Measurements from ENCODE around the gene BSCL2. TPM values are rescaled to one million over a fixed set of nuclear protein-coding genes. Genes with fewer than 3 reads are reported as not detected.
A peak's percentile ranks its signal among the peaks of the same experiment; 100 is the strongest.

The BSCL2 gene
- total and polyA plus RNA-seq, 7 donors = 18.0 to 72.3 (median 46.8) TPM

GRCh38 chr11:62673196-62673525 is 34.1 kb downstream of the BSCL2 start:
- Histone ChIP-seq H3K27ac (peak overlapping the region; percentile 82 to 91 (median 88)), H3K36me3 (peaks cover 0 to 38% (median 10%) of the 10 kb centered on the region in 4 donors), H3K4me1 (peaks cover 0 to 38% (median 34%) of the 10 kb centered on the region in 4 donors), H3K27me3 (no peaks in the 10 kb centered on the region), H3K4me3 (no peak overlapping the region), H3K9me3 (no peaks in the 10 kb centered on the region)
- TF ChIP-seq EP300 (IDR thresholded peaks at IDR 0.05) (no peak), POLR2A (IDR thresholded peaks at IDR 0.05) (no peak)
- DNase-seq = no peak
- WGBS, 2 donors = 59 to 85% methylated on average over 2 of the region's 2 CpGs
- intact Hi-C loops (cut with DNase I) = no loop called here

- peak; percentile 91 for DNase-seq
- WGBS, 2 donors = 0 to 1% methylated on average over 59 of the region's 59 CpGs
Measured at GRCh38 chr11:62671608-62672389, 35.4 kb downstream of the BSCL2 start, which contains the start of the genes LBHD1 and UQCC3. Gene LBHD1, minus strand, starts transcription at chr11:62672267. Its CDS starts 2,236 bp downstream, at chr11:62670031. Gene UQCC3, plus strand, starts transcription at chr11:62671673. Its CDS starts 73 bp downstream, at chr11:62671746.

DNA sequence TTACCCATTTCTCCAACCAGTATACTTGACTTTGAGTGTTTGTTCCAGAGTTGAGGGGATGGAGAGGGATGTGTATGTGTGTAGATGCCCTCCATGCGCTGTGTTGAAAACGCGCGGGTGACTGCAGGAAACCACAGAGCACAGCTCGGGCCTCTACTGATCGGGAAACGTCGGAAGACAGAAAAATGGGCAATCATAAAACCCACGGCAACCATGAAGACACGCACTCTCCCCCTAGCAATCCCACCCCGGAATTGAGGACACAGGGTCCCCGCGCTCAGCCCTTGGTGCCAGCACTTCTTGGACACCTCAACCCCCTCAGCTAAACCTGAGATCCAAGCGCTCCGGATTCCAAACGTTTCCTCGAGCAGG is 36.0 kb downstream of the BSCL2 start:
- no peaks in the 10 kb centered on the region for H3K27me3 ChIP-seq
- 0 to 1% methylated on average over 17 of the region's 17 CpGs for WGBS, 2 donors
- no peaks in the 10 kb centered on the region for H3K9me3 ChIP-seq
- peak overlapping the region; percentile 57 to 87 (median 74) for H3K4me3 ChIP-seq
- peaks cover 0 to 46% (median 44%) of the 10 kb centered on the region in 4 donors for H3K4me1 ChIP-seq
- TF ChIP-seq, protein P1, sequence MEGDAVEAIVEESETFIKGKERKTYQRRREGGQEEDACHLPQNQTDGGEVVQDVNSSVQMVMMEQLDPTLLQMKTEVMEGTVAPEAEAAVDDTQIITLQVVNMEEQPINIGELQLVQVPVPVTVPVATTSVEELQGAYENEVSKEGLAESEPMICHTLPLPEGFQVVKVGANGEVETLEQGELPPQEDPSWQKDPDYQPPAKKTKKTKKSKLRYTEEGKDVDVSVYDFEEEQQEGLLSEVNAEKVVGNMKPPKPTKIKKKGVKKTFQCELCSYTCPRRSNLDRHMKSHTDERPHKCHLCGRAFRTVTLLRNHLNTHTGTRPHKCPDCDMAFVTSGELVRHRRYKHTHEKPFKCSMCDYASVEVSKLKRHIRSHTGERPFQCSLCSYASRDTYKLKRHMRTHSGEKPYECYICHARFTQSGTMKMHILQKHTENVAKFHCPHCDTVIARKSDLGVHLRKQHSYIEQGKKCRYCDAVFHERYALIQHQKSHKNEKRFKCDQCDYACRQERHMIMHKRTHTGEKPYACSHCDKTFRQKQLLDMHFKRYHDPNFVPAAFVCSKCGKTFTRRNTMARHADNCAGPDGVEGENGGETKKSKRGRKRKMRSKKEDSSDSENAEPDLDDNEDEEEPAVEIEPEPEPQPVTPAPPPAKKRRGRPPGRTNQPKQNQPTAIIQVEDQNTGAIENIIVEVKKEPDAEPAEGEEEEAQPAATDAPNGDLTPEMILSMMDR (IDR thresholded peaks at IDR 0.05) = no peak
- no peak for TF ChIP-seq EP300 (IDR thresholded peaks at IDR 0.05)
- TF ChIP-seq POLR2AphosphoS5 (IDR thresholded peaks at IDR 0.05) = no peak
- TF ChIP-seq POLR2A (IDR thresholded peaks at IDR 0.05) = no peak
- H3K27ac ChIP-seq = peak overlapping the region; percentile 82 to 91 (median 88)
- DNase-seq = no peak
- peaks cover 0 to 34% (median 2%) of the 10 kb centered on the region in 4 donors for H3K36me3 ChIP-seq
- intact Hi-C loops (cut with DNase I) = no loop called here

More at GRCh38 chr11:62671608-62672389, 35.4 kb downstream of the BSCL2 start, which contains the start of the genes LBHD1 and UQCC3:
- peak within 1 kb of the TSS; percentile 82 to 91 (median 88) for H3K27ac ChIP-seq
- H3K27me3 ChIP-seq = no peaks in the 10 kb centered on the region
- TF ChIP-seq, protein P1 (IDR thresholded peaks at IDR 0.05) = no peak
- TF ChIP-seq POLR2AphosphoS5 (IDR thresholded peaks at IDR 0.05) = peak; percentile 55 to 82 (median 73)
- TF ChIP-seq EP300 (IDR thresholded peaks at IDR 0.05) = no peak
- TF ChIP-seq POLR2A (IDR thresholded peaks at IDR 0.05) = peak; percentile 48 to 57
- peak within 1 kb of the TSS; percentile 57 to 87 (median 74) for H3K4me3 ChIP-seq
- H3K4me1 ChIP-seq = peaks cover 0 to 40% (median 38%) of the 10 kb centered on the region in 4 donors
- H3K36me3 ChIP-seq = peaks cover 0 to 37% (median 5%) of the 10 kb centered on the region in 4 donors
- intact Hi-C loops (cut with DNase I) = no loop called here
- H3K9me3 ChIP-seq = no peaks in the 10 kb centered on the region

DNA sequence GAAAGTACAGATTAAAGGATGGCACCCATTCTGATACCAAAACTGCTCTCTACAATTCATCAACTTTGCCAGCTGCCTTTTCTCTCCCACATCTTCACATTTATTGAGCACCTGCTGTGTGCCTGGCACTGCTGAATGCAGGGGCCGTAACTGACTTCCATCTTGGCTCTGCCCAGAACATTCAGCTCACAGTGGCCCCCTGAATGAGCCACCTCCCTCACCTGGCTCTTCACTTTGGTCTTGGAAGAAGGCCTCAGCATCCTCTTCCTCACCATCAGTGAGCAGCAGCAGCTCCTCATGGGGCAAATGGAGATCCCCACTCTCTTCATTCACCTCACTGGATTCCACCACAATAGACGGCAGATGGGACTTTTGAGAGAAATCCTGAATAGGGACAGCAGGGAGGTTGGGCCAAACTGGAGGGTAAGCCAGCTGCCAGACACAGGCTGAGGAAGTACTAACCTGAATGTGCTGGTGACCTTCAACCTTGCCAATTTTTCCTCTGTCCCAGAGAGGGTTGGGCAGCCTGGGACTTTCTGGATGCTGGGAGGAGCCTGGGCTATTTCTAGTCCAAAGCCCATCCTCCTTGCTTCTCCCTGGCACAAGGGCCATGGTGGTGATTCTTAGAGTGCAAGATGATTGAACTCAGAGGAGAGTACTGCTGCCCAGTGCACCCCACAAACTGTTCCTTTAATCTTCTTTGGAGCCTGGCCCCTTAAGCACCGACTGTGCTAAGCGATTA is 37.6 kb downstream of the BSCL2 start:
- 54 to 77% methylated on average over 4 of the region's 4 CpGs for WGBS, 2 donors

More for the DNA sequence above, 37.6 kb downstream of the BSCL2 start:
- TF ChIP-seq POLR2AphosphoS5 (IDR thresholded peaks at IDR 0.05) = no peak
- no peak for TF ChIP-seq EP300 (IDR thresholded peaks at IDR 0.05)
- no peak for TF ChIP-seq POLR2A (IDR thresholded peaks at IDR 0.05)
- TF ChIP-seq, protein P1 (IDR thresholded peaks at IDR 0.05) = no peak
- H3K4me1 ChIP-seq = peaks cover 0 to 52% (median 49%) of the 10 kb centered on the region in 4 donors
- H3K4me3 ChIP-seq = no peak overlapping the region
- no peak overlapping the region for H3K27ac ChIP-seq
- H3K27me3 ChIP-seq = no peaks in the 10 kb centered on the region
- H3K36me3 ChIP-seq = peaks cover 0 to 22% (median 0%) of the 10 kb centered on the region in 4 donors
- H3K9me3 ChIP-seq = no peaks in the 10 kb centered on the region
- no peak for DNase-seq
- intact Hi-C loops (cut with DNase I) = loop anchor here (5.0 kb wide), 2 partner anchors 38 to 57 kb away; partner anchors contain the start of genes BSCL2, EML3, GNG3 and ROM1

All from sigmoid colon (tissue), 7 donors.